HG03460 (cell line): ENCODE measurements around the gene DQX1.
"Not testable (repeated sequence)": the region's sequence is repeated elsewhere in the genome, so short reads cannot be mapped to it uniquely, and the experiment has no call there.

Source experiments
- ATAC-seq: cut with Tn5 transposase; IDR thresholded peaks from one replicate; pipeline ENCODE4 v1.9.1; 2021; ENCODE audit not compliant: unreplicated experiment

The DQX1 gene

DNA sequence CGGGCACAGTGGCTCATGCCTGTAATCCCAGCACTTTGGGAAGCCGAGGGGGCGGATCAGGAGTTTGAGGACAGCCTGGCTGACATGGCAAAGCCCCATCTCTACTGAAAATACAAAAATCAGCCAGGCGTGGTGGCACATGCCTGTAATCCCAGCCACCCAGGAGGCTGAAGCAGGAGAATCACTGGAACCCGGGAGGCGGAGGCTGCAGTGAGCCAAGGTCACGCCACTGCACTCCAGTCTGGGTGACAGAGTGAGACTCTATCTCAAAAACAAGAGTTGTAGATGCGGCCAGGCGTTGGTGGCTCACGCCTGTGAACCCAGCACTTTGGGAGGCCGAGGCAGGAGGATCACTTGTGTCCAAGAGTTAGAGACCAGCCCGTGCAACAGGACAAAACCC is 55.3 kb downstream of the DQX1 start:
- ATAC-seq: not testable (repeated sequence)
